Iris pigment epithelial cell (primary cell): ENCODE data around the gene TRAPPC2L.

Source experiments
- DNase-seq: peaks from one replicate; pipeline ENCODE4 v3.0.0-alpha.2; 2011; ENCODE audit warnings: low read depth

TRAPPC2L gene

GRCh38 chr16:88861359-88861758 is 4.4 kb downstream of the TRAPPC2L start:
- no peak for DNase-seq

- no peak for DNase-seq
These were observed 6.0 kb downstream of the TRAPPC2L start for GRCh38 chr16:88862968-88863367.

DNA sequence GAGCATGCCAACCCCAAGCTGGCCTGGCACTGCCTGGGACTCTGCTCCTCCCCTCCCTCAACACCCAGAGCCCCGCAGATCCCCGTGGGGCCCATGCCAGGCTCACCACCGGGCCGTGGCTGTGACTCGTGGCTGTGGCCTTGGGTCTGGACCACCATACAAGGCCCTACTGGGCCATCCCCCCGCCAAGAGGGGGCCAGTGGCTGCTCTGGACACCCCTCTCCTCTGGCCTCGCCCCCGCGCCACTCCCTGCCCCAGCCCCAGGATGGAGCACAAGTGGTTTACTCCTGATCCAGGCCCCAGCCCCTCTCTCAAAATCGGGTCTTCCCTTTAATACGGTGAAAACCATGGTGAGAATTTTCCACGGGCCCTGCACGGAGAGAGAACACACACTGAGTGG is 6.5 kb downstream of the TRAPPC2L start:
- DNase-seq: no peak

DNA sequence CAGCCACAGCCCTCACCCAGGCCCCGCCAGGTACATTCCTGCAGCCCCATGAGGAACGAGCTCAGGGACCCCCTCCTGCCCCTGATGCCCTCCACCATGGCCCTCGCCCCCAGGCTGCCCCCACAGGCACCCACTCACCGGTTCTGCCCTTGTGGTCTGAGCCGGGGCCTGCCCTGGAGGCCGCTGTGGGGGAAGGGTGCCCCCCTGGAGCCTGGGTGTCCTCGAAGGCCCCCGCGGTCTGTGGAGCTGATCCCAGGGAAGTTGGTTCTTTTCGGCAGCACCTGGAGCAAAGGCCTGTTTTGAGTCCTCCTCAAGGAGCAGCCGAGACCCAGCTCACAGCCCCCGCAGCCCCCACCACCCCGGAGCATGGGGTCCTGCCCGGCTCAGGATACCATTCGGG is 7.2 kb downstream of the TRAPPC2L start:
- DNase-seq: no peak

GRCh38 chr16:88864521-88864920 is 7.6 kb downstream of the TRAPPC2L start:
- no peak for DNase-seq

- DNase-seq: no peak
These were observed 8.4 kb downstream of the TRAPPC2L start for GRCh38 chr16:88865310-88865709.

GRCh38 chr16:88865742-88866141 is 8.8 kb downstream of the TRAPPC2L start:
- DNase-seq: no peak

GRCh38 chr16:88866151-88866920 is 9.4 kb downstream of the TRAPPC2L start, which contains the start of gene PABPN1L:
PABPN1L (minus strand) TSS chr16:88866660; CDS start chr16:88866606, 54 bp downstream.
- no peak for DNase-seq

- no peak for DNase-seq
These were observed 10.8 kb downstream of the TRAPPC2L start for GRCh38 chr16:88867581-88868246.

DNA sequence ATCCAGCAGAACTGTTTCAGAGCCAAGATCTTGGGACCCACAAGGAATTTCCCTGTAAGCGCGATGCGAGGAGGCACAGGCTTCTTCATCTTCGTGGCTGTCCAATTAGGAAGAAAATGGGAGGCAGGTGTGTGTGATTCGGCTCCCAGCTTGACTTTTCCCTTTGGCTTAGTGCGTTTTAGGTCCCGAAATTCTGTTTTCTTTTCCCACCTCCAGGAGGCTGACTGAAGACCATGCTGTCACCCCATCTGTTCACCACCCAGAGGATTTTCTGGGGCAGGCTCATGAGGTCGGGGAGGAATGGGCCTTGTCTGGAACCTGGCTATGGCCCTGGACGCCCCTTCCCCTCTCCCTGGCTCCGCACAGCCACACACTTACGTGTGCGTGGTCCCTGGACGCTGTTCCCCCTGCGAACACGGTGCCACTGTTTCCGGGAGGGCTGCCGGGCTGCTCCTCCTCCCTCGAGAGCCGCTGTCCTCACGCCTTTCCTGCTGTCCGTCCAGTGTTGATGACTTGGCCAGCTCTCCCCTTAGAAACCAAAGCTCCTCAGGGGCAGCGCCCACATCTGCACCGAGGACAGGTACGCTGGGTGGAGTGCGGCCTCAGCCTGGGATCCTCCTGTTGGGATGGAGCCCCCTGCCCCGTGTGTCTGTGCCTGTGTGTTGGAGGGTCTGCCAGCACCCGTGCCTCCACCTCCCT is 12.2 kb downstream of the TRAPPC2L start:
- no peak for DNase-seq

DNA sequence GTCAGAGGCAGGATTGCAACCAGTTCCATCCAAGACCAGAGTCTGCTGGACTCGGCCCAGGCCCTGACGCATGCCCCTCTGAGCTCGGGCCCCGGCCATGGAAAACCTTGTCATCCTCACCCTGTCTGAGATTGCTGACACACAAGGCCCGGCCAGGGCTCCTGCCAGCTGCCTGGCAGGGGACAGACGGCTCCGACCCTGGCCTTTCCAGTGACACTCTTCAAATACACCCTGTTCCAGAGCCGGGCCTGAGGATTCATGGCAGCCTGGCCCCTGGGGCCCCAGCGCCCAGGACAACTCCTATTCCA is 12.7 kb downstream of the TRAPPC2L start:
- no peak for DNase-seq

- no peak for DNase-seq
These were observed 13.9 kb downstream of the TRAPPC2L start for GRCh38 chr16:88870608-88871348.

DNA sequence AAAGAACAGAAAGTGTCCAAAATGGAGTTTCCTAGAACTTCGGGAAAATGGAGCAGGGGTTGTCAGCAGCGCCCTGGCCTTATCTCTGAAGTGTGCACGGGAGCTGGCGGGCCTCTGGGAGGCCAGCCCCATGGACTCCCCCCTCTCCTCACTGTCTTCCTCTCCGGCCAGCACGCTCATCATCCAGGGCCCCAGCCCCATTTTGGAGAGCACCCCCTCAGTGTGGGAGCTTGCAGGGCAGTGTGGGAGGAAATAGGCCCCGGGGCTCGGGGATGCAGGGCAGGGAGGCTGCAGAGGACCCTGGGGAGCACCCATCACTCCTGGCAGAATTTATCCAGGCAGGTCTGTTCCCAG is 14.4 kb downstream of the TRAPPC2L start:
- no peak for DNase-seq

DNA sequence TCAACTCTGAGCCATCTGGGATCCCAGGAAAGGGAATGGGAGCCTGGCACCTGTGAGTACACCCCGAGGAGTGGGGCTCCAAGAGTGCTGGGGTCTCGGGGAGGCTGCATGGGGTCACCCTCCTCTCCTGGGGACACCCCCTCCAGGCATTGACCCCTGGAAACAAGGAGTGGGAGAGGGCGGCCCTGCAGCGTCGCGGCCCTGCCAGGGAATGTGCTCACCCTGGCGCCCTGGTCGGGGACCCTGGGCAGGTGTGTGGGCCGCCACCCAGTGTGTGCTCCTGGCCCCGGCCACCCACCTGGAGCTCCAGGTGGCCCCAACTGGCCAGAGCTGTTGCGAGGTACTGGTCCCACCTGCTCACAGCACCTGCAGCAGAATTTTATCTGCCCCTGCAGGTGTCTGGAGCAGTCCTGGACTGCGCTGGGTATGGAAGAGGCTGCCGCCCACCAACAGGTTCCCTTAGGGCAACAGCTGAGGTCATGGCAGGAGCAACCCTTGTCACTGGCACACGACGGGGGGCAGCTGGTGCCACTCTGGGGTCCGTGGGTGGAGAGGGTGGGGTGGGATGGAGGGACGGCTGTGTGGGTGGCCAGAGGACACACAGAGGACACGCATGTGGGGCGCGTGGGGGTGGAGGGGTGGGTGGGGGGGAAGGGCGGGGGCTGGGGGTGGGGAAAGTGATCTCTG is 14.9 kb downstream of the TRAPPC2L start:
- DNase-seq: no peak

DNA sequence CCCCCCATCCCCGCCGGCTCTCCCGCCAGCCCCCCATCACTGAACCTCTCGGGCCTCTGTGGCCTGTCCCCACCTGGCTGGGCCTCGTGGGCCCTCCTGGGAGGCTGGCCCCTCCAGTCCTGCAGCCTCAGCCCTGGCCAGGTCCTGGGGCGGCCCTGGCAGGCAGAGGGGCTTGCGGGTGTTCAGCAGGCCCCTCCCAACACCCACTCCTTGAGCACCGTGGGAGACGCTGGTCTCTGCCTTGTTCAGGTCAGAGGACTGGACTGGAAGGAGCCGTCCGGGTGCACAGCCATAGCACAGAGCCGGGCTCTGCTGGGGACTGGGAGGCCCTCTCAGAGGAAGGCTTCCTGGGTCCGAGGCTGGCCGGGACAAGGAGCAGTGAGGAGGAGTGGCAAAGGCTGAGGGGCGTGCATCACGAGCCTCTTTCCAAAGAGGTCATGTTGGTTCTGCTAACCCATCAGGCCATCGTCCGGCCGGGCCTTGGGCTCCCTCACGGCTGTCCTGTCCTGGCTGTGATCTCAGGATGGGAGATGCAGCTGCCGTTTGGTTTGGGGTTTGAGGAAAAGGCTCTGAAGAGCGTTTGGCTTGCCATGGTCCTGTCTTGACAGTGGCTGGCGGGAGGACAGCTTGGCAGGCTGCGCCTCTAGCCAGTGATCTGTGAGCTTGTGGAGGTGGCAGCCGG is 15.9 kb downstream of the TRAPPC2L start:
- no peak for DNase-seq

DNA sequence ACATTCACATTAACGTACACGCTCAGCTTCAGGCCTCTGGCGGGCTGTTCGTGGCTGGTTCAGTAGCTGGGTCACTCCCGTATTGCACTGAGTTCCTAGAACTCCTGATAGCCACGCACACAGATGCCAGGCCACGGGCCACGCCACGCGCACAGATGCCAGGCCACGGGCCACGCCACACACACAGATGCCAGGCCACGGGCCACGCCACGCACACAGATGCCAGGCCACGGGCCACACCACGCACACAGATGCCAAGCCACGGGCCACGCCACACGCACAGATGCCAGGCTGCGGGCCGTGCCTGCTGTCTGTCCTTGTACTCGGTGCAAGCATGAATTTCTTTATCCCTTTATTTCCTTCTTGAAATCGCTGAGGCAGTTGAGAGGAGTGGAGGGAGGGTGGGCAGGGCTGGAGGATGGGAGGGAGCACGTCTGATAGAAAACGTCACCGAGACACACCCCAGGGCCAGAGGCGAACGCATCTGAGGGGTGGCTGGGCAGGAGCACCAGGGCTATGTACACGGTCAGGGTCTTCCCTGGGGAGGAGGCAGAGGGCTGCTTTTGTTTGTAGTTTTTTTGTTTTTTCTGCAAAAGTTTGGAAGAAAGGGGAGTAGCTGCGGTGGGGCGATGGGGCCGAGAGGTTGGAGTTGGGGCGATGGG is 18.1 kb downstream of the TRAPPC2L start:
- no peak for DNase-seq

- DNase-seq: no peak
These were observed 18.8 kb downstream of the TRAPPC2L start for GRCh38 chr16:88875703-88876234.

DNA sequence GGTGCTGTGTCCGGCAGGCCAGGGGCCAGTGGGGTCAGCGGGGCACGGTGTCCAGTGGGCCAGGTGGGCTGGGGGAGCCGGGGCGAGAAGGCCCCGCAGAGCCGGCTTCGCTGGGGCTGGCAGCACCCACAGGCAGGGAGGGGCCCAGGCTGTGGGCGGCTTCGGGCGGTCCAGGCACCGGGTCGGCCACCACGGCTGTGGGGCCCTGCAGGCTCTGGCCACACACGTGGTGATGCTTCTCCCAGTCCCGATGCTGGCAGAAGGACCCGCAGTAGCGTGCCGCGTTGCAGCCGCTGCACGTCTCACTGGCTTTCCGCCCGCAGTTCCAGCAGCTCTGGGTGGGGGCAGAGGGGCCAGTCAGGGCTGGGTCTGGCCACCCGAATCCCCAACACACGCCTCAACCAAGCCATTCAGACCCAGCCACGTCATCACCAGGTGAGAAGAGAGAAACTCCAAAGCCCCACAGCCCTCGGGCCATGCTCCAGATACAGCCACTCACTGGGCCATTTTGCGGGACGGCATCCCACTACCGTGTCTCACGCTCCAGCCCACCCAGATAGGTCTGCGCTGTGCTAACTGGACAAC is 20.1 kb downstream of the TRAPPC2L start:
- DNase-seq: no peak

- no peak for DNase-seq
These were observed 20.8 kb downstream of the TRAPPC2L start for GRCh38 chr16:88877564-88878289.
